HG02981 (cell line): ENCODE data around the gene SMAD6.

Experiments
- ATAC-seq: cut with Tn5 transposase; IDR thresholded peaks from one replicate; pipeline ENCODE4 v1.9.1; 2021; ENCODE audit warnings: mild to moderate bottlenecking, moderate library complexity; ENCODE audit not compliant: unreplicated experiment

The SMAD6 gene

DNA sequence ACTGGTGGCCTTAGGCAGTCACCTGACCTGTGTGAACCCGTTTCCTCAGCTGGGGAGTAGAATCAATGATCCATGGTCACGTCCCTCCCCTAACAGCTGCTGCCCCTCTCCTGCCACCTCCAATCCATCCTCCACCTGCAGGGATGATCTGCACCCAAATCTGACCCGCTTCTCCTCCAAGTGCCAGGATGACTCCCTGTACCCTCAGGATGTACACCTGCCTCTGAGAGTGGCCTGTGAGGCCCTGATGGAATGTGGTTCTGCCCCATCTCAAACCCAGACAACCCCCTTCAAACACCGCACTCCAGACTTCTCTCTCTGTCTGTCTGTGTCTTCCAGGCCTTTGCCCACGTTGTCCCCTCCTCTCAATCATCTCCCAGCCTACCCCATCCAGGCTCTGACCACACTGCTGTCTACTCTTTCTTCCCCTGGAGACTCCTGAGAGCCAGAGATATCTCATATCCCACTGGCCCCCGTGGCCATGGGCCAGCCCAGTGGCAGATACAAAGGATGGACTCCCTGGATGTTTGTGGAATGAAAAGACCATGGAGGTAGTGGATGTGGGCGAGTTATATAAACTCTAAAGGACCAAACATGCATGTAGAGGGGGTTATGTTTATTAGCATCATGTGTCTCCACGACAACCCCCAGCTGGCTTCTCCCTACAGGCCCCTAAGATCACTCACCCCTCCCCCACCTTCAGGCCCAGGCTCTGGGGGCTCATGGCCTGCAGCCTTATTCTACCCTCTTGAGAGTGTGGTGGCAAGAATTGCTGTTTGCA, 84.9 kb downstream of the SMAD6 start:
- no peak for ATAC-seq

DNA sequence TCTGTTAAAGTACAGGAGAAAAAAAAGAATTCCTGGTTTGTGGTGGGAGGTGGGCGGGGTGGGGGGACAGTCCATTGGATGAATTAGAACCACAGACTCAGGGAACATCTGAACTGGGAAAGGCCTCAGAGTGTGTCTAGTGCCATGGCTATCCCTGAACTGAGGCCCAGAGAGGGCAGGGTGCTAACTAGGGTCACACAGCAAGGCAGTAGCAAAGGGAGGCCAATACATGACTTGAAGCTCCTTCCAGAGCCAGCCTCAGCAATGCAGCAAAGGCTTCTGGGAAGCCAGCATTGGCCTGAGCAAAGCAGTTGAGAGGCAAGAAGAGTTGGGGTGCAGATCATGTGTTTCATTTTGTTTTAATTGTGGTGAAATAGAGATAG, 85.4 kb downstream of the SMAD6 start:
- no peak for ATAC-seq

DNA sequence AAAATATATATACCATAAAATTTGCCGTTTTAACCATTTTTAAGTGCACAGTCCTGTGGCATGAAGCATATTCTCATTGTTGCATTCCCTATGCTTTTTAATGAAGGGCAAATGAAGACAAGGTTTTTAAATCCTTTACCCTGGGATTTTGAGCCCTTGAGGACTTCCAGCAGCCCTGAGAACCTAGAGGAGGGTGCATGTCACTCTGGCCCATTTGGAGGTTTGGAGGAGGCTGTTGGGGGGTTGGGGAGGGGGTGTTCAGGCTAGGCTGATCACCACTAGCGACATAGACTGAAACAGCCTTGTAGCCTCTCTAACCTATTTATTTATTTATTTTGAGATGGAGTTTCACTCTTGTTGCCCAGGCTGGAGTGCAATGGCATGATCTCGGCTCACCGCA, 86.0 kb downstream of the SMAD6 start:
- no peak for ATAC-seq

DNA sequence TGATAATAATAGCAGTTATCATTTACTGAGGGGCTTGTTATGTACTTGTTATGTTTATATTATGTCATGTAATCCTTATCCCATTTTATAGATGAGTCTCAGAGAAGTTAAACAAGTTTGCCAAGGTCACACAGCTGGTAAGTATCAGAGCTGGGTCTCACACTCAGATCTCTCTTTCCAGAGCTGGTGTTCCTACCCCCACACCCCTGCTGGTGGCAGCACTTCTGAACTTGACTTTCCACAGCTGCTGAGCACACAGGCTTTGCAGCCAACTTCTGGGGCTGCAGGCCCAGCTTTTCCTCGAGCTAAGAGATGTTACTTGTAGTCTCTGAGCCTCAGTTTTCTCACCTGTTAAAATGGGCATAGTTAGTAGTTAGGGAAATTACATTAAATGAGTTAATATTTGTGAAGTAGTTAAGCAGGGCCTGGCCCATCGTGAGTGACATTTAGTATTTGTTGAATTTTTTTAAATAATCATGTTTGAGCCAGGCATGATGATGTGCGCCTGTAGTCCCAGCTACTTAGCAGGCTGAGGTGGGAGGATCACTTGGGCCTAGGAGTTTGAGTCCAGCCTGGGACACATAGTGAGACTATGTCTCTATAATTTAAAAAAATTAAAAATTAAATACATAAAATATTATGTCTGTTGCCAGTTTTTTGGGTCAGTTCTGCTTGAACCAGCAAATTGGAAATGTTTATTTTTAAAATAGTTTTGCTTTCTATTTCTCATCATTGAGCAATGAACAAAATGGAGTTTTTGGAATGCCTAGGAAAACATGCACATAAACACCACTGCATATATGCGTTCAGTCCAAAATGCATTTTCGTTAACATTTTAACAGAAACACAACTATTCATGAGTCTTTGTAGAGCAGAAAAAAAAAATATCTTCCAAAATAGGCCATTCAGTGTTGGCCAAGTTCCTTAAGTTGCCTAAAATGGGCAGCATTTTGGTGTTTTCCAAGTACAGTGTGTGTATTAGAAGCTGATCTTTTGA, 87.3 kb downstream of the SMAD6 start:
- no peak for ATAC-seq

DNA sequence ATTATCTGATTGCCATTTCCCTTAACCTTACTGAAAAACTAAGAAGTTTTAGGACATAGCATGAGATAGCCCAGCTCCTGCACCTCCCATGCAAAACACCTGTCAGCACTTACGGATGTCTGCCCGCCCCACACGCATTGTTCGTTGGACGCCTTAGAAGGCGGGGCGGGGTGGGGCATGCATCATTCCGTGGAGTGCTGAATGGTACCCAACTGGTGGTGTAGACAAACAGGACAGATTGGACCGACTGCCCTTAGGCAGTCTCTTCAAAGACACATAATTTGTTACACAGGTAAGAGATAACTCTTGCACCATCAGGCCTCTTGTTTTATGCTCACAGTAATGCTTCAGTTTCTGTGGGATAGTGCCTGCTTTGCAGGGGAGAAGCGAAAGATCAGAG, 93.8 kb downstream of the SMAD6 start:
- ATAC-seq: no peak

DNA sequence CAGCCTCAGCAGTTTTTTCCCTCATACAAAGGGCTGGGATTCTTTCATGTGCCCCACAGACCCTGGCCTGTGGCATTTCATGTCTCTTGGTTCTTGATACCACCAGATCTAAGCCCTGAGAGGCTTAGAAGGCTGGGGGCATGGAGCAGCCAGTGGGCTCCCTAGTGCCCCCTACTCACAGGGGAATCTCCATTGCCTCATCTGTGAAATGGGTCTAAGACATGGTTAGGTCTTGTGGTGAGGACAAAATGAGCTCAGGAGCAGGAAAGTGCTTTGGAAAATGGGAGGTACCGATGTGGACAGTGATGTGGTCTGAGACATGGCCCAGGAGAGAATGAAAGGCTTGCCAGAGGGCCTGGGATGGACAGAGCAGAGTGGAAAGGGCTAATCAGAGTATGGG, 94.3 kb downstream of the SMAD6 start:
- no peak for ATAC-seq

DNA sequence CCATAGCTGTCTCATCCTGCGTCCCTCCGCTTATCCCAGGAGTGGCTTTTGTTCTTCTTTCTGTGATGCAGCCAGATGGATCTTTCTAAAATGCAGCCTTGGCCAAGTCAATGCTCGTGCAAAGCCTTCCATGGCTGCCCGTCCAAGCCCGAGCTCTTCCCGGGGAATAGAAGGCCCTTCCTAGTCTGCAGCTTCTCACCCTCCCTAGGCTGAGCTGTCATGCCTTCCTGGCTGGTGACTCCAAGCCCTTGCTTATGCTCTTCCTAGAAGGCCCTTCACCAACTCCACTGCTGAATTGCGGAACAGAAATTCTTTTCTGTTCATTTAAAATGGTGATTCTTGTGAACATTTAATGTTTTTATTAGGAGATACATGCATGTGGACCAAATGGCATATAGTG, 95.9 kb downstream of the SMAD6 start:
- no peak for ATAC-seq

DNA sequence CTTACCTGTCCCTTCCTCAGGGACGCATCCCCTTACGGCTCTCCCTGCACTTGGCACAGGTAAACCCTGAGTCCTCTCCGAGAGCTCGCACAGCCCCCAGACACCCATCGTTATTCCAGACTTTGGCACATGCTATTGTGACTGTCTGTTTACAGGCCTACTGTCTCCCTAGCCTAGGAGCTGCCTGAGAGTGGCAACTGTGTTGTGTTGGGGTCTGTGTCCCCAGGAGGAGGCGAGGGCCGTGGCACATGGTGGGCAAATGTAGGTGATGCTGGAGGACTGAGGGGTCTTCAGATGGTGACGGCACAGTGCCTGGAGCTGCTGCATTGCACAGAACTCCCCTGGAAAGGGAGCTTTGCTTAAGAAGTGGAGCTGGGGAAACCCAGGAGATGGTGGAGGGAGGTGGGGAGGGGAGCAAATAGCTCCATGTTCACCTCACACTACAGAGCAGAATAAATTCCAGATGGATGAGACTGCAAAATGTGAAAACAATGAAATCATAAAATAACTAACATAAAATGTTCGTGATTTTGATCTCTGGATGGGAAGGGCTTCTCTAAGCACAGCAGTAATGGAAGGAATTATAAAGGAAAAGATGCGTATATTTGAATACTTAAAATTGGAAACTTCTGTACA, 96.5 kb downstream of the SMAD6 start:
- no peak for ATAC-seq

DNA sequence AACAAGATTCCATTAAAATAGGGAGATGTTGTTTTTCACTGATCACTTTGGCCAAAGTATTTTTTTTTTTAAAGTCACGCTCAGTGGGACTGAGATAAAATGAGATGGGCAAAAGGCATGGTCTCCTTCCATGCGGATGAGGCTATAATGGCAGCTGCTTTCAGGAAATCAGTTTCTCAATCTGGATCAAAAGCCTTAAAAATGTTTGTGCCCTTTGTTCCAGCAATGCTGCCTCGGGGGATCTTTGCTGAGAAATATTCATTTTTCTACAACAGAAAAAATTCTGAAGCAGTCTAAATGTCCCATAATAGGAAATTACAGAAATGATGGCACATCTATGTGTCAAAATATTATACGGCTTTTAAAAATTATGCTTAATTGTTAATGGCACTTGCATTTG, 97.2 kb downstream of the SMAD6 start:
- no peak for ATAC-seq

DNA sequence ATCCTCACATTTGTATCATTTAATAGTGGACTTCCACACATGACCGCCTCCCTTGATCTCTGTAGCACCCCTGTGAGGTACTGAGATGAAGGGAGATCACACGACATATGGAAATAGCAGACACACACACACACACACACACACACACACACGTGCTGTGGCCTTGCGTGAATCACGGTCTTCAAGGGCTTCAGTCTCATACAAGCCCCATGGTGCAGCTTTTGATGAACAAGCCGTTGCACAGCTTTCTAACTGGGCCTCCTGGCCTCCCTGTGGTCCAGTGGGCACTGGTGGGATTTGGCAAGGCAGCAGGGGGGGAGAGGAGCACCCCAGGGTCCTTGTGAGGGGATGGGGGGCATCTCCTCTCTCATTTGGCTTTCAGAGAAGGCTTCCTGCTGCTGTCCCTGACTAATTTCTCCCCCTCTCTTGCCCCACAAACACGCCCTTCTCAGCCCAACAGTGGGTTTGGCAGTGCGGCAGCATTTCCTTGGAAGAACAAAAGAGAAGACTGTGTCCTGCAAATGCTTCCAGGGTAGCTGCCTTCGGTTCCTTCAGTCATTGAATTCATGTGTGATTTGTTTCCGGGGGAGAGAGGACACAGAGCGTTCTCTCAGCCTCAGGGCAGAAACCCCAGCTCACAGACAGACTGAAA, 98.7 kb downstream of the SMAD6 start:
- ATAC-seq: no peak

DNA sequence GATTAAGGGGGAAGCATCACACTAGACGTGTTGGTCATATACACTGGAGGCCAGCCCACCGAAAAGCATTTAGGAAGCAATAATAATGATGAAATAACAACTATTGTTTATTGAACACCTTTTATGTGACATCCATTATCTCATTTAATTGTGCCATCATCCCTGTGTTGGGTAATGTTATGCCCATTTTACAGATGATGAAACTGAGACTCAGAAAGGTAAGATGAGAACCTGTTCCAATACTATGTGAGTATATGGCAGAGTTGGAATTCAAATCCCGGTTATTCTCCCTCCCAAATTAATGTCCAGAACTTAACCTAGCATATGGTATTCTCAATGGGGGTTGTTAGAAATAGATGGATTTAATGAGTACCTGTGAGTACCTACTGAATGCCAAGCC, 99.2 kb downstream of the SMAD6 start:
- ATAC-seq: no peak

DNA sequence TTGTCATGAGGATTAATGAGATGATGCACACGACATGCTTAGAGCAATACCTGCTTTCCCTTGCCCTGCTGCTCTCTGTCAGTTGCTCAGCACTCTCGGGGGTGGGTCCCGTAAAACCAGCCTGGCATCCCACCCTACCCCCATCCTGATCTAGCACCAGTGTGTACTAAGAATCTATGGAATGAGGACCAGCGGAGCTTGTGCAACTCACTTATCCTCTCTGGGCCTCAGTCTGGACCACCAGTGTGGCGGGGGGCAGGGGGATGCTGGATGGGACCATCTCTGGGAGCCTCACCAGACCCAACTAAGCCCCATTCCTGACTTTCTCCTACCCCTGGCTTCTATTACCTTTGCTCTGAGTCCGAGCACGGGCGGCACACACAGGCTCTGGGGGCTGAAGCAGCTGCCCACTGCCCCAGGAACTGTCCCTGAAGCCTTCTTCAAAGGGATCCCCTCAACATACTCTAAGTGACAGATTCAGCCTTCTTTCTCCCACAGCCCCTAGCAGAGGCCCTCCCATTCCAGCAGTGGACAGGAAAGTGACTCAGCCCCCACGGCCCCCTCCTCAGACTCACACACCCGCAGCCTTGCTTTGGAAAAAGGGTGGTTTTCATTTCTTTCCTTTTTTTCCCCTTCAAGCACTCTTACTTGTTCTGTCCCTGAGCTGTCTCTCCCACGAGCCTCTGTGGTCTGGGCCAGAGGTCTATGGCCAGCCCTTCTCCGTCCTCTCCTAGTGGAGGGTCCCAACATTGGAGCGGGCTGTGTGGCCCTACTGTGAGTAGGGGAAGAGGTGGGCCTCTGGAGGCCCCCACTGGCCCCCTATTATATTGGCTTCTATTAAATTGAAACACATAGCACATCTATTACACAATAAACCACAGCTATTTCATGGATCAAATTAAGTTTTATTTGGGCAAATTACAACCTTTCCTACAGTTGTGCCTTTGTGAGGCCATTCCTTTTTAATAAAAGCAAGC, 100.3 kb downstream of the SMAD6 start:
- no peak for ATAC-seq

DNA sequence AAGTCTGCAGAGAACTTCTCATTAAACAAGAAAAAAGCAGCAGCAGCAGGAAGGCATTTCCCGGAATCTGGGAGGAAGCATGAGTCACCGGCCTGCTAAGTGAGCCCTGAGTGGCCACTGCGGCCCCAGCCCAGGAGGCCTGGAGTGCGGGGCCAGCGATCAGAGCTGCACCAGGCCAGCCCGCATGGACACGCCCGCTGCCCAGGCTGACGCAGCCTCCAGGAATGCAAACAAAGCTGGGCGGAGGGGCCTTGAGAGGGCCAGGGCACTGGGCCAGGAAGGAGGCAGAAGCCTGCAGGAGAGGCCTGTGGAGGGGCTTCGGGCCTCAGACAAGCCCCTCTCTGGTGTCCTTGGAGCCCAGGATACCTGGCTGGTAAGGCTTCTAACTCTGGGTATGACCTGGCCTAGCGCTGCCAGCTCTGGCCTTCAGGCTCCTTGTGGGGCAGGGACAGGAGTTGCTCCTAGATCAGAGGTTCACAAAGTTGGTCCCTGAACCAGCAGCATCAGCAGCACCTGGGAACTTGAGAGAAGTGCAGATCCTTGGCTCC, 101.2 kb downstream of the SMAD6 start:
- no peak for ATAC-seq

DNA sequence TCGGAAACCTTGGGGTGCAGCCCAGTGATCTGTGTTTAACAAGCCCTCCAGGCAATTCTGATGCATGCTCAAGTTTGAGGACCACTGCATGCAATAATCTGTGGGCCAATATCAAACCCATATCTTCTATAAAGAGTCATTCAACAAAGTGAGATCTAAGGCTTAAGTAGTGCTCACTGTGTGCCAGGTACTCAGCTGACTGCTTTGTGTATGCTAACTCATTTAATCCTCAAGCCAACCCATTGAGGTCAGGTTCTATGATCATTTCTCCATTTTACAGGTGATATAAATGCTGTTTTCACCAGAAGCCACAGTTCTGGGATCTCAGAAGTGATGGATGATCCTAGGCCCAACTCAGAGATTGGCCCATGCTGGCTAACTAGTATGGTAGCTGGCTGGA, 101.7 kb downstream of the SMAD6 start:
- no peak for ATAC-seq

DNA sequence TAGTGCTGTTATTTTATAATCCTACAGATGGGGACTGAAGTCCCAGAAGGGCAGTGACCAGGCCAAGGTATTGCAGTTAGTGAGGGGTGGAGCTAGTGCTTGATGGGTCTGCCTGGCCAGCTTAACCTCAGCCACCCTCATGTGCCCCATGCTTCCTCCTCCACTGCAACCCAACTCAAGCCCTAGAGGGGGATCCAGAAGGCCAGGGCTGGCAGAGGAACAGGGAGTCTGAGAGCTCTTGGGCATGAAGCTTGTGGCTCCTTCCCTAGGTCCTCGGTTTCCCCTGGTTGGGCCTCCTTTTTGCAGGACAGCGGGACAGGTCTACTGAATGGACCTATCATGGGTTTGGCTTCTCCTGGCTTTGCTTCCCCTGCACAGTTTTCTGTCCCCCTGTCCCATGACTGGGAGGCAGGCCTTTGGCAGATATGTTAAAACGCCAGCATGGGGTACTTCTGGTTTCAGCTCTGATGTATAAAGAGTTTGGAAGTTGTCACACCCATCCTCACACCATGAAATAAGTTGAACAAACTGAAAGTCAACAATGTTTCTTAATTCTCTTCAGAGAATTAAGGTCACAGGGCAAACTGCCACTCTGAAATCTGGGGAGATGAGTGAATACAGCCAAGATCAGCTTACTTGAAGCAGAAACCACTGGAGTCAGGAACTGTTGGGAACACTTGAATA, 103.3 kb downstream of the SMAD6 start:
- no peak for ATAC-seq

DNA sequence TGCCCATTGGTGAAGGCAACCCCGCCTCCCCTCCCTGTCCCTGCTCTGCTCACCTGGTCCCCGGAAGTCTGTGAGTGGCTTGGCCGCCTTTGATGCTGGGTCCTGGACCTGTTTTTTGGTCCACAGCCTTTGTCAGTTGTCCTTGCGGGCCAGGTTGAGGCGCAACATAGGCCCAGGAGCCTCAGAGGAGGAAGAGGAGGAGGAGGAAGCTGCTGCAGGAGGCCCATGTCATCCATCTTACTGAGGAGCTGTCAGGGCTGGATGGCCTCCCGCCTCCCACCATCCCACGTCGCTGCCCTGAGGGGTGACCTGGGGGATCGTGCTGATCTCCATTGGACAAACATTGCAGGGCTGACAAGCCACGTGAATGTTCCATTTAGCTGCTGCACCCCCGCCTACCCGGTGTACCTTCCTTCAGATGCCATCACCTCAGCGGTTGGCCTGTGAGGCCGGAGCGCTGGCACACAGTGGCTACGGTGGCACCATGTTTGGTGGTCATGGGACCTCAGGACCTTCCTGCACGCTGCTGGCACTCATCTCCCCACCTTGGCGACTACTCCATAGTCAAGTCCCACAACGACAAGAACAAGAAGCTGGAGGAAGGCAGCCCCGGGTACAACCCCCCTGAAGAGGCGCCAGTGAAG, 106.3 kb downstream of the SMAD6 start:
- no peak for ATAC-seq

DNA sequence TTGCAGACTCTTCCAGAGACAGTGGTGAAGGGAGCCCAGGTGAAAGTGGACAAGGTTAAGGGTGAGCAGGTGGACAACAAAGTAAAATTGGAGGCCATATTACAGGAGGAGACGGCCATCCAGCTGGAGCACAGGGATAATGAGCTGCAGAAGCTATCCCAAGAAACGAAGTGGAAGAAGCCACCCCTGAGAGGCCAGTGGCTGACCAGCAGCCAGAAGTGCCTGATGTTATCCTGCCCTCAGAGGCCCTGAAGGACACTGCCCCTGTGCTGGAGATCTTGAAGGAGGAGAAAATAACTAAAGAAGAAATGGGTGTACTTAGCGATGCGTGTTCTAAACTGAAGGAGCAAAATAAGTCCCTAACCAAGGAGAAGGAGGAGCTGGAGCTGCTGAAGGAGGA, 107.6 kb downstream of the SMAD6 start:
- ATAC-seq: no peak

DNA sequence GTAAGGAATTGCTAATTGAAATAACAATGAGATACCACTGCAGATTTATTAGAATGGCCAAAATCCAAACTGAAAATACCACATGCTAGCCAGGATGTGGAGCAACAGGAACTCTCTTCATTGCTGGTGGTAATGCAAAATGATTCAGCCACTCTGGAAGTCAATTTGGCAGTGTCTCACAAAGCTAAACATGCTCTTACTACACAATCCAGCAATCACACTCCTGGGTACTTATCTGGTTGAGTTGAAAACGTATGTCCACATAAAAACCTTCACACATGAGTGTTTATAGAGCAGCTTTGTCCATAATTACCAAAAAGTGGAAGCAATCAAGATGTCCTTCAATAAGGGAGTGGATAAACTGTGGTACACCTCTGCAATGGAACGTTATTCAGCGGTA, 113.3 kb downstream of the SMAD6 start:
- ATAC-seq: no peak

DNA sequence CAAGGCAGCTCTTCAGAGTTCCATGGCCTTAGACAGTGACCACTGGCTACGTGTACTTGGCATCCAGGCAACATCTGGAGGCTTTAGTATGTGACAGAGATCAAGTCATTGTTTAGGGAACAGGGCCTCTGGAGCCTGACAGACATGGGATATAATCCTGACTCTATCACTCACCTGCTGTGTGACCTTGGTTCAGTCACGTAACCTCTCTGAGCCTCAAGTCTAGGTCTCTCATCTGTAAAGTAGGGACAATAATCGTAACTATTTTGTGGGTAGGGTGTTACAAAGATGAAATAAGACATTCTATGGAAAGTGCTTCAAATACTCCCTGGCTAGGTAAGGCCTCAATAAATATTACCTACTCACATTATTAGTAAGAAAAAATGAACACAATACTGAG, 114.2 kb downstream of the SMAD6 start:
- ATAC-seq: no peak
